WTC11 (cell line): ENCODE measurements around the gene RTN4. TPM values are rescaled to one million over a fixed set of nuclear protein-coding genes. Genes with fewer than 3 reads are reported as not detected.

Experiments used
- ATAC-seq: fragments of 200-7000 bp; cut with Tn5 transposase; 2 replicates; pipeline ENCODE4 v1.10.0; 2021; ENCODE audit warnings: mild to moderate bottlenecking, moderate library complexity
- CTCF ChIA-PET: fragments of 300-600 bp; sonication (Branson Sonifier 250); formaldehyde crosslinking; loops from one replicate; lab custom pipeline; 2021; ENCODE audit warnings: antibody characterized with exemption; lab: Charles Lee
- POLR2A ChIA-PET: fragments of 350-600 bp; sonication (Branson Sonifier 250); formaldehyde crosslinking; loops from one replicate; lab custom pipeline; 2021; ENCODE audit warnings: antibody characterized with exemption; lab: Charles Lee
- DNase-seq: peaks from one replicate; pipeline ENCODE4 v3.0.0; 2021; ENCODE audit warnings: low spot score
- H3K27ac Mint-ChIP-seq: 2 replicates; pipeline ENCODE4 v1.8.0; 2021; ENCODE audit warnings: mixed read lengths
- H3K27me3 Mint-ChIP-seq: 2 replicates; pipeline ENCODE4 v1.8.0; 2021; ENCODE audit warnings: low read depth, mild to moderate bottlenecking, moderate library complexity, mixed read lengths
- H3K36me3 Mint-ChIP-seq: 2 replicates; pipeline ENCODE4 v1.8.0; 2021; ENCODE audit warnings: mixed read lengths
- H3K4me1 Mint-ChIP-seq: 2 replicates; pipeline ENCODE4 v1.8.0; 2022; ENCODE audit warnings: mixed read lengths
- H3K4me3 Mint-ChIP-seq: 2 replicates; pipeline ENCODE4 v1.8.0; 2021; ENCODE audit warnings: mild to moderate bottlenecking, moderate library complexity, mixed read lengths
- H3K9me3 Mint-ChIP-seq: 2 replicates; pipeline ENCODE4 v1.8.0; 2021; ENCODE audit warnings: mixed read lengths
- CREM ChIP-seq: sonication (generic); formaldehyde crosslinking; IDR thresholded peaks from 2 replicates; pipeline ENCODE4 v1.8.1; 2022; ENCODE audit warnings: mild to moderate bottlenecking, missing genetic modification reagents, moderate library complexity
- ELF4 ChIP-seq: sonication (generic); formaldehyde crosslinking; IDR thresholded peaks from 2 replicates; pipeline ENCODE4 v1.8.1; 2022; ENCODE audit warnings: low read depth, mild to moderate bottlenecking, moderate library complexity, missing genetic modification reagents
- FOXK1 ChIP-seq: sonication (generic); formaldehyde crosslinking; IDR thresholded peaks from 2 replicates; pipeline ENCODE4 v1.8.0; 2022; ENCODE audit warnings: mild to moderate bottlenecking, moderate library complexity, missing genetic modification reagents
- GTF2I ChIP-seq: fragments of 250-450 bp; sonication (Bioruptor Pico); conservative IDR thresholded peaks from 2 replicates; pipeline ENCODE4 v1.4.0; 2021; ENCODE audit warnings: mild to moderate bottlenecking
- JUN ChIP-seq: sonication (generic); formaldehyde crosslinking; IDR thresholded peaks from 2 replicates; pipeline ENCODE4 v1.8.0; 2023; ENCODE audit warnings: mild to moderate bottlenecking, missing genetic modification reagents
- NFATC4 ChIP-seq: fragments of 250-450 bp; sonication (Bioruptor Pico); IDR thresholded peaks from 2 replicates; pipeline ENCODE4 v1.9.0; 2021; ENCODE audit warnings: mild to moderate bottlenecking
- NFYB ChIP-seq: sonication (generic); formaldehyde crosslinking; conservative IDR thresholded peaks from 2 replicates; pipeline ENCODE4 v1.8.0; 2022; ENCODE audit warnings: low read depth, missing genetic modification reagents
- PRRX2 ChIP-seq: fragments of 250-450 bp; sonication (Bioruptor Pico); IDR thresholded peaks from 2 replicates; pipeline ENCODE4 v1.8.0; 2021; ENCODE audit warnings: mild to moderate bottlenecking
- SMAD4 ChIP-seq: sonication (generic); formaldehyde crosslinking; IDR thresholded peaks from 2 replicates; pipeline ENCODE4 v1.8.0; 2022; ENCODE audit warnings: mild to moderate bottlenecking, missing genetic modification reagents
- ZNF121 ChIP-seq: sonication (generic); formaldehyde crosslinking; IDR thresholded peaks from 2 replicates; pipeline ENCODE4 v1.8.0; 2023; ENCODE audit warnings: missing genetic modification reagents
- ZNF232 ChIP-seq: sonication (generic); formaldehyde crosslinking; IDR thresholded peaks from 2 replicates; pipeline ENCODE4 v1.8.0; 2022; ENCODE audit warnings: mild to moderate bottlenecking, missing genetic modification reagents
- ZNF423 ChIP-seq: fragments of 250-450 bp; sonication (Bioruptor Pico); IDR thresholded peaks from 2 replicates; pipeline ENCODE4 v2.1.2; 2022; ENCODE audit warnings: mild to moderate bottlenecking, moderate library complexity
- total RNA-seq: library from RNA; stranded (reverse); gene quantifications from 3 replicates; pipeline ENCODE4 v1.2.3, GENCODE V29; 2021
- TF ChIP-seq, protein P1 (sequence below): sonication (generic); formaldehyde crosslinking; IDR thresholded peaks from 2 replicates; pipeline ENCODE4 v1.8.1; 2023; ENCODE audit warnings: mild to moderate bottlenecking, missing genetic modification reagents, moderate library complexity
- TF ChIP-seq, protein P2 (sequence below): sonication (generic); formaldehyde crosslinking; IDR thresholded peaks from 2 replicates; pipeline ENCODE4 v1.8.1; 2022; ENCODE audit warnings: low read depth, missing genetic modification reagents, borderline replicate concordance
- TF ChIP-seq, protein P3 (sequence below): sonication (generic); formaldehyde crosslinking; conservative IDR thresholded peaks from 2 replicates; pipeline ENCODE4 v1.8.1; 2023; ENCODE audit warnings: mild to moderate bottlenecking, low read depth, missing genetic modification reagents, moderate library complexity
- TF ChIP-seq, protein P4 (sequence below): fragments of 250-450 bp; sonication (Bioruptor Pico); IDR thresholded peaks from 2 replicates; pipeline ENCODE4 v2.1.2; 2022; ENCODE audit warnings: mild to moderate bottlenecking, moderate library complexity
- TF ChIP-seq, protein P5 (sequence below): fragments of 250-450 bp; sonication (Bioruptor Pico); IDR thresholded peaks from 2 replicates; pipeline ENCODE4 v1.9.0; 2021; ENCODE audit warnings: mild to moderate bottlenecking, borderline replicate concordance
- TF ChIP-seq, protein P6 (sequence below): sonication (generic); formaldehyde crosslinking; IDR thresholded peaks from 2 replicates; pipeline ENCODE4 v1.8.0; 2022; ENCODE audit warnings: mild to moderate bottlenecking, missing genetic modification reagents

RTN4 gene
- total RNA-seq, 1 experiment from 2014 or later, result 202 TPM

DNA sequence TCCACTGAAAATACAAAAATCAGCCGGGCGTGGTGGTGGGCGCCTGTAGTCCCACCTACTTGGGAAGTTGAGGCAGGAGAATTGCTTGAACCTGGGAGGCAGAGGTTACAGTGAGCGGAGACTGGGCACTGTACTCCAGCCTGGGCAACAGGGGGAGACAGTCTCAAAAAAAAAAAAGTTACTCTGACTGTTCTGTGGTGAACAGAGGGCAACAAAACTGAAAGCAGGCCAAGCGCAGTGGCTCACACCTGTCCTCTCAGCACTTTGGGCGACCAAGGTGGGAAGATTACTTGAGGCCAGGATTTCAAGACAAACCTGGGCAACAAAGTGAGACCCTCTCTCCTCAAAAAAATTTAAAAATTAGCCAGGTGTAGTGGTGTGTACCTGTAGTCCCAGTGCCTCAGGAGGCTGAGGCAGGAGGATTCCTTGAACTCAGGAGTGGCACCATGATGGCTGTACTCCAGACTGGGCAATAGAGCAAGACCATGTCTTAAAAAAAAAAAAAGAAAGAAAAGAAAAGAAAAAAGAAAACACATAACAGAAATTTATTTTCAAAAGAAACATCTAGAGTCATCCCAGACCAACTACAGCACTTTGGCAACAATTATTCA, 13.6 kb upstream of the RTN4 start:
- Mint-ChIP-seq H3K9me3 (no peaks in the 10 kb centered on the region), H3K36me3 (no peaks in the 10 kb centered on the region), H3K27ac (no peak overlapping the region), H3K4me3 (no peak overlapping the region), H3K27me3 (no peaks in the 10 kb centered on the region), H3K4me1 (no peaks in the 10 kb centered on the region)
- ChIA-PET POLR2A (no interaction called here), CTCF (interaction anchor here (0.6 to 1.0 kb wide), 2 partner anchors 110 to 919 kb away, joined by 3 to 4 read pairs; no protein-coding TSS in a partner anchor)
- TF ChIP-seq, protein P1, sequence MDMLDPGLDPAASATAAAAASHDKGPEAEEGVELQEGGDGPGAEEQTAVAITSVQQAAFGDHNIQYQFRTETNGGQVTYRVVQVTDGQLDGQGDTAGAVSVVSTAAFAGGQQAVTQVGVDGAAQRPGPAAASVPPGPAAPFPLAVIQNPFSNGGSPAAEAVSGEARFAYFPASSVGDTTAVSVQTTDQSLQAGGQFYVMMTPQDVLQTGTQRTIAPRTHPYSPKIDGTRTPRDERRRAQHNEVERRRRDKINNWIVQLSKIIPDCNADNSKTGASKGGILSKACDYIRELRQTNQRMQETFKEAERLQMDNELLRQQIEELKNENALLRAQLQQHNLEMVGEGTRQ (CRISPR knock-in tag), result no peak
- TF ChIP-seq ZNF121 (CRISPR knock-in tag), result peak; percentile 58; the same call in 1 of the 2 replicates
- ATAC-seq (peak; percentile 94), DNase-seq (no peak)

DNA sequence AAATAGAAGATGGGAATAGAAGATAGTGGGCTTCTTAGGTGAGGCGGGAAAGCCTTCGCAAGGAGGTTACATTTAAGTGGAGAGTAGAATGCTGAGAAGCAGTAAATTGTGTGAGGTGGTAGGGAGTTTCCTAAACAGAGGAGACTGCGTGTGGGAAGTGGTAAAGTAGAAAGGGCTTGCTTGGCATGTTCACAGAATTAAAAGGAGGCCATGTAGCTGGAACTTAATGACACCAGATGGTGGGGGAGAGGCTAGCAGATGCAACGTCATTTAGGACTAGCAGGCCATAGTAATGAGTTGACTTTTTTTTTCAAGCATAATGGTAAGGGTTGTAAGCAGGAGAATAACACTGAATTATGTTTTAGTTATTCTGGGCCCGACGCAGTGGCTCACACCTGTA, 13.0 kb upstream of the RTN4 start:
- Mint-ChIP-seq H3K27me3 (no peaks in the 10 kb centered on the region), H3K4me3 (no peak overlapping the region), H3K36me3 (no peaks in the 10 kb centered on the region), H3K4me1 (no peaks in the 10 kb centered on the region), H3K9me3 (no peaks in the 10 kb centered on the region), H3K27ac (no peak overlapping the region)
- no peak for ATAC-seq
- ChIA-PET CTCF (interaction anchor here (0.6 to 1.4 kb wide), 4 partner anchors 10 to 196 kb away, joined by 3 to 5 read pairs (median 4); no protein-coding TSS in a partner anchor), POLR2A (no interaction called here)
- DNase-seq, result no peak
- TF ChIP-seq CREM (no peak), JUN (no peak), GTF2I (CRISPR knock-in tag) (no peak), FOXK1 (CRISPR knock-in tag) (no peak)
- TF ChIP-seq, protein P2, sequence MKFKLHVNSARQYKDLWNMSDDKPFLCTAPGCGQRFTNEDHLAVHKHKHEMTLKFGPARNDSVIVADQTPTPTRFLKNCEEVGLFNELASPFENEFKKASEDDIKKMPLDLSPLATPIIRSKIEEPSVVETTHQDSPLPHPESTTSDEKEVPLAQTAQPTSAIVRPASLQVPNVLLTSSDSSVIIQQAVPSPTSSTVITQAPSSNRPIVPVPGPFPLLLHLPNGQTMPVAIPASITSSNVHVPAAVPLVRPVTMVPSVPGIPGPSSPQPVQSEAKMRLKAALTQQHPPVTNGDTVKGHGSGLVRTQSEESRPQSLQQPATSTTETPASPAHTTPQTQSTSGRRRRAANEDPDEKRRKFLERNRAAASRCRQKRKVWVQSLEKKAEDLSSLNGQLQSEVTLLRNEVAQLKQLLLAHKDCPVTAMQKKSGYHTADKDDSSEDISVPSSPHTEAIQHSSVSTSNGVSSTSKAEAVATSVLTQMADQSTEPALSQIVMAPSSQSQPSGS, result no peak
- TF ChIP-seq, protein P3, sequence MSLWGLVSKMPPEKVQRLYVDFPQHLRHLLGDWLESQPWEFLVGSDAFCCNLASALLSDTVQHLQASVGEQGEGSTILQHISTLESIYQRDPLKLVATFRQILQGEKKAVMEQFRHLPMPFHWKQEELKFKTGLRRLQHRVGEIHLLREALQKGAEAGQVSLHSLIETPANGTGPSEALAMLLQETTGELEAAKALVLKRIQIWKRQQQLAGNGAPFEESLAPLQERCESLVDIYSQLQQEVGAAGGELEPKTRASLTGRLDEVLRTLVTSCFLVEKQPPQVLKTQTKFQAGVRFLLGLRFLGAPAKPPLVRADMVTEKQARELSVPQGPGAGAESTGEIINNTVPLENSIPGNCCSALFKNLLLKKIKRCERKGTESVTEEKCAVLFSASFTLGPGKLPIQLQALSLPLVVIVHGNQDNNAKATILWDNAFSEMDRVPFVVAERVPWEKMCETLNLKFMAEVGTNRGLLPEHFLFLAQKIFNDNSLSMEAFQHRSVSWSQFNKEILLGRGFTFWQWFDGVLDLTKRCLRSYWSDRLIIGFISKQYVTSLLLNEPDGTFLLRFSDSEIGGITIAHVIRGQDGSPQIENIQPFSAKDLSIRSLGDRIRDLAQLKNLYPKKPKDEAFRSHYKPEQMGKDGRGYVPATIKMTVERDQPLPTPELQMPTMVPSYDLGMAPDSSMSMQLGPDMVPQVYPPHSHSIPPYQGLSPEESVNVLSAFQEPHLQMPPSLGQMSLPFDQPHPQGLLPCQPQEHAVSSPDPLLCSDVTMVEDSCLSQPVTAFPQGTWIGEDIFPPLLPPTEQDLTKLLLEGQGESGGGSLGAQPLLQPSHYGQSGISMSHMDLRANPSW (CRISPR knock-in tag), result no peak
- TF ChIP-seq, protein P4, sequence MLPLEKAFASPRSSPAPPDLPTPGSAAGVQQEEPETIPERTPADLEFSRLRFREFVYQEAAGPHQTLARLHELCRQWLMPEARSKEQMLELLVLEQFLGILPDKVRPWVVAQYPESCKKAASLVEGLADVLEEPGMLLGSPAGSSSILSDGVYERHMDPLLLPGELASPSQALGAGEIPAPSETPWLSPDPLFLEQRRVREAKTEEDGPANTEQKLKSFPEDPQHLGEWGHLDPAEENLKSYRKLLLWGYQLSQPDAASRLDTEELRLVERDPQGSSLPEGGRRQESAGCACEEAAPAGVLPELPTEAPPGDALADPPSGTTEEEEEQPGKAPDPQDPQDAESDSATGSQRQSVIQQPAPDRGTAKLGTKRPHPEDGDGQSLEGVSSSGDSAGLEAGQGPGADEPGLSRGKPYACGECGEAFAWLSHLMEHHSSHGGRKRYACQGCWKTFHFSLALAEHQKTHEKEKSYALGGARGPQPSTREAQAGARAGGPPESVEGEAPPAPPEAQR, result no peak

DNA sequence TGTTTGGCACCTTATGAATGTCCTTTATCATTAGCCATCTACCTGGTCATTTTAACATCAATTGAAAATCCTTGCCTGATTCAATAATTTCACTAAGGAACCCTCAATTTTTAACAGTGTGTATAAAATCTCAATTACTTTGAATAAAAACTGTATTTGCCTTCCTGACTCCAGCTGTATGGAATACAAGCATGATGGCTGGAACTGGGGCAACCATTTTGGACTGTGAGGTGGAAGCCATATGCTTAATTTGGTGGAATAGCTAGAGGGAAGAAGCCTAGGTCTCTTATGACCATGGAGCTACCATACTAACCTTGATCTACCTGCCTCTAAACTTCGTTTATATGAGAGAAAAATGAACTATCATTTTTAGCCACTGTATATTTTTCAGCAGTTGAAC, 12.5 kb upstream of the RTN4 start:
- Mint-ChIP-seq H3K4me1 (no peaks in the 10 kb centered on the region), H3K27ac (no peak overlapping the region), H3K9me3 (no peaks in the 10 kb centered on the region), H3K36me3 (no peaks in the 10 kb centered on the region), H3K4me3 (no peak overlapping the region), H3K27me3 (no peaks in the 10 kb centered on the region)
- DNase-seq (no peak), ATAC-seq (no peak)
- ChIA-PET POLR2A (no interaction called here), CTCF (interaction anchor here (0.6 to 1.4 kb wide), 4 partner anchors 9 to 197 kb away, joined by 3 to 5 read pairs (median 4); no protein-coding TSS in a partner anchor)
- TF ChIP-seq ZNF423 (CRISPR knock-in tag), result no peak
- TF ChIP-seq, protein P5, sequence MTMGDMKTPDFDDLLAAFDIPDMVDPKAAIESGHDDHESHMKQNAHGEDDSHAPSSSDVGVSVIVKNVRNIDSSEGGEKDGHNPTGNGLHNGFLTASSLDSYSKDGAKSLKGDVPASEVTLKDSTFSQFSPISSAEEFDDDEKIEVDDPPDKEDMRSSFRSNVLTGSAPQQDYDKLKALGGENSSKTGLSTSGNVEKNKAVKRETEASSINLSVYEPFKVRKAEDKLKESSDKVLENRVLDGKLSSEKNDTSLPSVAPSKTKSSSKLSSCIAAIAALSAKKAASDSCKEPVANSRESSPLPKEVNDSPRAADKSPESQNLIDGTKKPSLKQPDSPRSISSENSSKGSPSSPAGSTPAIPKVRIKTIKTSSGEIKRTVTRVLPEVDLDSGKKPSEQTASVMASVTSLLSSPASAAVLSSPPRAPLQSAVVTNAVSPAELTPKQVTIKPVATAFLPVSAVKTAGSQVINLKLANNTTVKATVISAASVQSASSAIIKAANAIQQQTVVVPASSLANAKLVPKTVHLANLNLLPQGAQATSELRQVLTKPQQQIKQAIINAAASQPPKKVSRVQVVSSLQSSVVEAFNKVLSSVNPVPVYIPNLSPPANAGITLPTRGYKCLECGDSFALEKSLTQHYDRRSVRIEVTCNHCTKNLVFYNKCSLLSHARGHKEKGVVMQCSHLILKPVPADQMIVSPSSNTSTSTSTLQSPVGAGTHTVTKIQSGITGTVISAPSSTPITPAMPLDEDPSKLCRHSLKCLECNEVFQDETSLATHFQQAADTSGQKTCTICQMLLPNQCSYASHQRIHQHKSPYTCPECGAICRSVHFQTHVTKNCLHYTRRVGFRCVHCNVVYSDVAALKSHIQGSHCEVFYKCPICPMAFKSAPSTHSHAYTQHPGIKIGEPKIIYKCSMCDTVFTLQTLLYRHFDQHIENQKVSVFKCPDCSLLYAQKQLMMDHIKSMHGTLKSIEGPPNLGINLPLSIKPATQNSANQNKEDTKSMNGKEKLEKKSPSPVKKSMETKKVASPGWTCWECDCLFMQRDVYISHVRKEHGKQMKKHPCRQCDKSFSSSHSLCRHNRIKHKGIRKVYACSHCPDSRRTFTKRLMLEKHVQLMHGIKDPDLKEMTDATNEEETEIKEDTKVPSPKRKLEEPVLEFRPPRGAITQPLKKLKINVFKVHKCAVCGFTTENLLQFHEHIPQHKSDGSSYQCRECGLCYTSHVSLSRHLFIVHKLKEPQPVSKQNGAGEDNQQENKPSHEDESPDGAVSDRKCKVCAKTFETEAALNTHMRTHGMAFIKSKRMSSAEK (CRISPR knock-in tag), result no peak
- no peak for TF ChIP-seq ZNF232
- no peak for TF ChIP-seq PRRX2 (CRISPR knock-in tag)
- TF ChIP-seq SMAD4, result no peak
- no peak for TF ChIP-seq NFATC4
- no peak for TF ChIP-seq ELF4
- TF ChIP-seq NFYB, result no peak
- TF ChIP-seq, protein P6, sequence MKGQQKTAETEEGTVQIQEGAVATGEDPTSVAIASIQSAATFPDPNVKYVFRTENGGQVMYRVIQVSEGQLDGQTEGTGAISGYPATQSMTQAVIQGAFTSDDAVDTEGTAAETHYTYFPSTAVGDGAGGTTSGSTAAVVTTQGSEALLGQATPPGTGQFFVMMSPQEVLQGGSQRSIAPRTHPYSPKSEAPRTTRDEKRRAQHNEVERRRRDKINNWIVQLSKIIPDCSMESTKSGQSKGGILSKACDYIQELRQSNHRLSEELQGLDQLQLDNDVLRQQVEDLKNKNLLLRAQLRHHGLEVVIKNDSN (CRISPR knock-in tag), result no peak
